Keratinocyte (primary cell): ENCODE measurements around the gene VPS18.

Source experiments
- CTCF ChIP-seq, 3 experiments: IDR thresholded peaks in 1 of 3; conservative IDR thresholded peaks in 1 of 3; optimal IDR thresholded peaks in 1 of 3; 2 replicates in 2 of 3; 3 replicates in 1 of 3; pipeline versions ENCODE3 to v1.5.1; 2011; ENCODE audit warnings: low read length in 3 of 3, mild to moderate bottlenecking in 3 of 3, moderate library complexity in 2 of 3, control low read depth in 1 of 3, inconsistent platforms in 1 of 3; ENCODE audit not compliant: insufficient read depth in 2 of 3; ENCODE audit errors: extremely low read depth in 1 of 3
- EZH2 ChIP-seq: IDR thresholded peaks from one replicate; pipeline ENCODE4 v1.6.1; 2012; ENCODE audit warnings: inconsistent platforms, mild to moderate bottlenecking, low read length, moderate library complexity

GRCh38 chr15:40911693-40912092 is 17.4 kb downstream of the VPS18 start:
- TF ChIP-seq CTCF (optimal IDR thresholded peaks at IDR 0.05 in 1 of 3, IDR thresholded peaks at IDR 0.05 in 1 of 3, conservative IDR thresholded peaks at IDR 0.05 in 1 of 3; ENCODE audit: extremely low read depth in 1 of 3, insufficient read depth in 2 of 3, low read length in 3 of 3) (no peak), EZH2 (no peak)
